OCI-LY1 (cell line): ENCODE data around the gene JCAD.
"Not testable (repeated sequence)": the region's sequence is repeated elsewhere in the genome, so short reads cannot be mapped to it uniquely, and the experiment has no call there.

Experiments used
- H2AFZ ChIP-seq: fragments of 200-600 bp; sonication (generic), shearing (Covaris generic); 2 replicates; pipeline ENCODE4 v1.6.0; 2014; ENCODE audit warnings: antibody characterized with exemption, mild to moderate bottlenecking, low read length
- H3F3A ChIP-seq: fragments of 200-600 bp; sonication (generic), shearing (Covaris generic); 2 replicates; pipeline ENCODE4 v1.6.0; 2014; ENCODE audit warnings: mild to moderate bottlenecking, antibody characterized with exemption, low read length, moderate library complexity; ENCODE audit not compliant: insufficient read depth
- H3K27ac ChIP-seq: fragments of 200-600 bp; sonication (generic); 2 replicates; pipeline ENCODE4 v1.5.1; 2014; ENCODE audit warnings: low read length, mixed run types, mild to moderate bottlenecking, low read depth; ENCODE audit not compliant: poor library complexity, severe bottlenecking
- H3K27me3 ChIP-seq: fragments of 200-600 bp; sonication (generic); 2 replicates; pipeline ENCODE4 v1.6.0; 2014; ENCODE audit warnings: antibody characterized with exemption, mild to moderate bottlenecking, low read length, moderate library complexity; ENCODE audit not compliant: insufficient read depth
- H3K36me3 ChIP-seq: fragments of 200-600 bp; sonication (generic); 2 replicates; pipeline ENCODE4 v1.6.1; 2014; ENCODE audit warnings: mild to moderate bottlenecking, antibody characterized with exemption, low read length, moderate library complexity, mixed read lengths; ENCODE audit not compliant: insufficient read depth
- H3K4me1 ChIP-seq: fragments of 200-600 bp; sonication (generic); 2 replicates; pipeline ENCODE4 v1.5.1; 2014; ENCODE audit warnings: mild to moderate bottlenecking, low read length, moderate library complexity; ENCODE audit not compliant: insufficient read depth, severe bottlenecking
- H3K4me2 ChIP-seq: fragments of 200-600 bp; sonication (generic), shearing (Covaris generic); 2 replicates; pipeline ENCODE4 v1.6.1; 2014; ENCODE audit warnings: low read length
- H3K4me3 ChIP-seq: fragments of 200-600 bp; sonication (generic); 2 replicates; pipeline ENCODE4 v1.5.1; 2014; ENCODE audit warnings: low read length, low read depth, mild to moderate bottlenecking, mixed read lengths; ENCODE audit not compliant: poor library complexity, severe bottlenecking
- H3K79me2 ChIP-seq: fragments of 200-600 bp; shearing (Covaris generic); 2 replicates; pipeline ENCODE4 v1.6.1; 2016; ENCODE audit warnings: mixed run types, low read length, mixed read lengths; ENCODE audit not compliant: insufficient read depth
- H3K9ac ChIP-seq: fragments of 200-600 bp; sonication (generic), shearing (Covaris generic); 2 replicates; pipeline ENCODE4 v1.6.1; 2014; ENCODE audit warnings: mild to moderate bottlenecking, low read length, mixed read lengths
- H3K9me2 ChIP-seq: fragments of 200-600 bp; sonication (generic), shearing (Covaris generic); 2 replicates; pipeline ENCODE4 v1.6.1; 2014; ENCODE audit warnings: low read depth, mild to moderate bottlenecking, low read length, mixed read lengths
- H3K9me3 ChIP-seq: fragments of 200-600 bp; shearing (Covaris generic); 2 replicates; pipeline ENCODE4 v1.6.1; 2014; ENCODE audit warnings: low read length, mixed read lengths
- H4K20me1 ChIP-seq: fragments of 200-600 bp; sonication (generic), shearing (Covaris generic); 2 replicates; pipeline ENCODE4 v1.6.0; 2016; ENCODE audit warnings: mild to moderate bottlenecking, low read length; ENCODE audit not compliant: insufficient read depth
- CTCF ChIP-seq: fragments of 200-600 bp; sonication (generic), shearing (Covaris generic); IDR thresholded peaks from 2 replicates; pipeline ENCODE4 v1.5.1; 2017; ENCODE audit warnings: mild to moderate bottlenecking, antibody characterized with exemption, low read length, moderate library complexity, mixed read lengths
- EZH2 ChIP-seq: fragments of 200-600 bp; sonication (generic), shearing (Covaris generic); IDR thresholded peaks from 2 replicates; pipeline ENCODE4 v1.8.0; 2017; ENCODE audit warnings: borderline replicate concordance, mixed run types, mild to moderate bottlenecking, antibody characterized with exemption, low read length, moderate library complexity, mixed read lengths

The JCAD gene

GRCh38 chr10:30026080-30026479, 33.3 kb downstream of the JCAD start:
- H3K4me1 ChIP-seq = peaks cover 18% of the 10 kb centered on the region
- H3K27me3 ChIP-seq = 0 out of 2 replicates have a peak, but pooled peaks cover 3% of the 10 kb centered on the region
- H3K9me3 ChIP-seq = no peaks in the 10 kb centered on the region
- TF ChIP-seq EZH2 (no peak), CTCF (no peak)
- H3K36me3 ChIP-seq = no peaks in the 10 kb centered on the region
- no peak overlapping the region for H2AFZ ChIP-seq
- no peak overlapping the region for H3K27ac ChIP-seq
- no peak overlapping the region for H3K4me3 ChIP-seq
- H3K9ac ChIP-seq = no peak overlapping the region
- no peak overlapping the region for H3K4me2 ChIP-seq
- H4K20me1 ChIP-seq = no peaks in the 10 kb centered on the region
- H3K9me2 ChIP-seq = no peaks in the 10 kb centered on the region
- H3F3A ChIP-seq = no peaks in the 10 kb centered on the region
- no peaks in the 10 kb centered on the region for H3K79me2 ChIP-seq

- not testable (repeated sequence) for H3K4me3 ChIP-seq, H3K4me2 ChIP-seq, H3K79me2 ChIP-seq, H3K27ac ChIP-seq, H3K36me3 ChIP-seq, H2AFZ ChIP-seq, H3F3A ChIP-seq, H3K9ac ChIP-seq, H4K20me1 ChIP-seq, H3K9me2 ChIP-seq, H3K27me3 ChIP-seq, H3K9me3 ChIP-seq
- H3K4me1 ChIP-seq = peaks cover 18% of the 10 kb centered on the region
These were observed 34.0 kb downstream of the JCAD start for GRCh38 chr10:30025428-30025827.

GRCh38 chr10:30022590-30022989, 36.8 kb downstream of the JCAD start:
- no peak overlapping the region for H3K9ac ChIP-seq
- no peaks in the 10 kb centered on the region for H3K36me3 ChIP-seq
- no peak overlapping the region for H3K4me2 ChIP-seq
- no peaks in the 10 kb centered on the region for H3K79me2 ChIP-seq
- 0 out of 2 replicates have a peak, but pooled peaks cover 3% of the 10 kb centered on the region for H3K27me3 ChIP-seq
- no peaks in the 10 kb centered on the region for H3K9me3 ChIP-seq
- no peaks in the 10 kb centered on the region for H4K20me1 ChIP-seq
- H3F3A ChIP-seq = no peaks in the 10 kb centered on the region
- H2AFZ ChIP-seq = no peak overlapping the region
- no peaks in the 10 kb centered on the region for H3K9me2 ChIP-seq
- no peak overlapping the region for H3K27ac ChIP-seq
- no peak for TF ChIP-seq CTCF
- TF ChIP-seq EZH2 = no peak
- H3K4me1 ChIP-seq = peaks cover 12% of the 10 kb centered on the region
- H3K4me3 ChIP-seq = no peak overlapping the region

GRCh38 chr10:30019468-30019867, 39.9 kb downstream of the JCAD start:
- Histone ChIP-seq H3K9me3 (no peaks in the 10 kb centered on the region), H3K4me3 (no peak overlapping the region), H2AFZ (no peak overlapping the region), H3K27me3 (no peaks in the 10 kb centered on the region), H4K20me1 (no peaks in the 10 kb centered on the region), H3K4me1 (no peaks in the 10 kb centered on the region), H3K4me2 (no peak overlapping the region), H3K79me2 (no peaks in the 10 kb centered on the region), H3F3A (no peaks in the 10 kb centered on the region), H3K27ac (no peak overlapping the region), H3K9ac (no peak overlapping the region), H3K36me3 (no peaks in the 10 kb centered on the region), H3K9me2 (no peaks in the 10 kb centered on the region)
- TF ChIP-seq CTCF = no peak
- TF ChIP-seq EZH2 = no peak
